Osteocyte (in vitro differentiated cells): ENCODE results near the gene NTSR2. TPM values are rescaled to one million over a fixed set of nuclear protein-coding genes. Genes with fewer than 3 reads are reported as not detected.

Source experiments
- DNase-seq: peaks from one replicate; pipeline ENCODE4 v3.0.0; 2021; ENCODE audit warnings: mixed read lengths; ENCODE audit not compliant: unreplicated experiment; ENCODE audit errors: extremely low spot score
- H3K27ac Mint-ChIP-seq: one replicate; pipeline ENCODE4 v1.8.0; 2021; ENCODE audit warnings: mild to moderate bottlenecking, mixed read lengths; ENCODE audit not compliant: unreplicated experiment
- H3K27me3 Mint-ChIP-seq: one replicate; pipeline ENCODE4 v1.8.0; 2021; ENCODE audit warnings: mixed read lengths; ENCODE audit not compliant: unreplicated experiment
- H3K36me3 Mint-ChIP-seq: one replicate; pipeline ENCODE4 v1.8.0; 2021; ENCODE audit warnings: mixed read lengths; ENCODE audit not compliant: unreplicated experiment
- H3K4me1 Mint-ChIP-seq: one replicate; pipeline ENCODE4 v1.8.0; 2021; ENCODE audit warnings: mixed read lengths; ENCODE audit not compliant: unreplicated experiment
- H3K4me3 Mint-ChIP-seq: one replicate; pipeline ENCODE4 v1.8.0; 2021; ENCODE audit warnings: mild to moderate bottlenecking, moderate library complexity, mixed read lengths; ENCODE audit not compliant: unreplicated experiment
- H3K9me3 Mint-ChIP-seq: one replicate; pipeline ENCODE4 v1.8.0; 2021; ENCODE audit warnings: mixed read lengths; ENCODE audit not compliant: unreplicated experiment
- CTCF ChIP-seq: fragments of 200-600 bp; sonication (generic); IDR thresholded peaks from 2 replicates; pipeline ENCODE4 v1.5.0; 2021; ENCODE audit warnings: antibody characterized with exemption, mild to moderate bottlenecking, moderate library complexity
- total RNA-seq: library from RNA; stranded (reverse); gene quantifications from 2 replicates; pipeline ENCODE4 v1.2.1, GENCODE V29; 2021

NTSR2 gene
- total RNA-seq, 1 donor from 2014 or later, result not detected

- TF ChIP-seq CTCF, result no peak
- DNase-seq, result no peak
- H3K27me3 Mint-ChIP-seq, result peaks cover 5% of the 10 kb centered on the region
- H3K36me3 Mint-ChIP-seq, result no peaks in the 10 kb centered on the region
- H3K4me3 Mint-ChIP-seq, result no peak overlapping the region
- H3K9me3 Mint-ChIP-seq, result no peaks in the 10 kb centered on the region
- H3K4me1 Mint-ChIP-seq, result no peaks in the 10 kb centered on the region
- H3K27ac Mint-ChIP-seq, result no peak overlapping the region
Measured at GRCh38 chr2:11610624-11611242, 59.3 kb downstream of the NTSR2 start.

Other genes with a start within 250 kb of the NTSR2 start
- gene E2F6, start 204.0 kb downstream of the NTSR2 start, total RNA-seq, result 14.8 and 16.9 TPM in 2 replicates
- 0.54 and 0.55 TPM in 2 replicates for gene GREB1, start 136.2 kb downstream of the NTSR2 start, total RNA-seq
- 24.1 and 26.7 TPM in 2 replicates for gene LPIN1, start 76.4 kb upstream of the NTSR2 start, total RNA-seq